NCI-H510A (cell line): Measurements from ENCODE around the gene TGM2.

Source experiments
- DNase-seq: peaks from one replicate; lab custom pipeline; 2025; lab: John Stamatoyannopoulos, UW

Gene TGM2

GRCh38 chr20:38130687-38131587 lies 34.1 kb downstream of the TGM2 start:
- DNase-seq, result no peak

DNA sequence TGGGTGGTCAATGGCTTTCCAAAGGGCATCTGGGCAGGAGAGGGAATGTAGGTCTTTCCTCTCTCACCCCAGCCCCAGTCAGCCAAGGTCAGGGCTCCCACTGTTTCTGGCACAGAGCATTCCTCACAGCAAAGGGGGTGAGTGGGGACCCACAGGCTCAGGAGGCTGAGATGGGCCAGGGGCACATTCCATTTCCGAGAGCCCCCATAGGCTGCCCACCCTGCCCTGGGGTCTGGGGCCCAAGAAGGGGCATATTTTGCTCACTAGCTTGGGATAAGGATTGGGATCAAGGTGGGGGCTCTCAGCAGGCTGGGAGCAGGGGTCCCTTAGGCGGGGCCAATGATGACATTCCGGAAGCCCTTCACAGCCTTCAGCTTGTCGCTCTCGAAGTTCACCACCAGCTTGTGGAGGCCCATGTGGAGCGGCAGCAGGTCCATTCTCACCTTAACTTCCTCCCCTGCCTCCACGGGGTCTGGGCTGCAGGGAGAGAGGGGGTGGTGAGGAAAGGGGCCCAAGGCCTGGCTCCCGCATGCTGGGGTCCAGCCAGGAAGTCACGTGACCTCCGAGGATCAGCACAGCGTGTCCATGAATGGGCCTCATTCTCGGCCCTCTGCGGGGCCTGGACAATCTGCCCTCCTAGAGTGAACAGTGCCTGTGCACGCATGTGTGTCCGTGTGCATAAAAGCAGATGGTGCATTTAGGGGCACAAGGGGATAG lies 35.0 kb downstream of the TGM2 start:
- DNase-seq, result no peak

DNA sequence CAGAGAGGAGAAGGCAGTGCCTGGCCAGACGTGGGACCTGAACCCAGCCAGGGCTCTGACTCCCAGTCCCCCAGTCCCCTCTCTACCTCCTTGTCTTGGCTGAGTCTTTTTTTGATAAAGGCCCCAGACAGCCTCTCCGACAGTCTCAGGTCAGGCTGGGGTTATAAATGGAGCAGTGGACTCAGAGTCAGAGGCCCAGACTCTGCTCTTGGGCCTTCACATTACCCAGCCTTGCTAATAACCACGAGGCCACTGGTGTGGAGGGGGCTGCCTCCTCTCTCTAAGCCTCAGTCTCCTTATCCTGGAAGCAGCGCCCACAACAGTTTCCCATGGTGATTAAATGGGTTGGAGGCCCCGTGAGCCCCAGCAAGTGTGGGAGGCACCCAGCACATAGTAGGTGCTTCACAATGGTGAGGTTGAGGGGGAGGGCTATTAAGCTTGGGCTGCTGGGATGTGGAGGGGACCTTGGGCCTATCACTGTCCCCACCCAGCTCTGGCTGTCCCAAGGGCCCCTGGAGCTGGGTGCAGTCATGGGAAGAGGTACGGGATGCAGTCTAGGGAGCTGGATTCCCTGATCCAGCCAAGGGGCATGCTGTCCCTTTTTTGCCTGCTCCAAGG lies 35.7 kb downstream of the TGM2 start:
- DNase-seq, result no peak

GRCh38 chr20:38128691-38129090 lies 36.4 kb downstream of the TGM2 start:
- no peak for DNase-seq

DNA sequence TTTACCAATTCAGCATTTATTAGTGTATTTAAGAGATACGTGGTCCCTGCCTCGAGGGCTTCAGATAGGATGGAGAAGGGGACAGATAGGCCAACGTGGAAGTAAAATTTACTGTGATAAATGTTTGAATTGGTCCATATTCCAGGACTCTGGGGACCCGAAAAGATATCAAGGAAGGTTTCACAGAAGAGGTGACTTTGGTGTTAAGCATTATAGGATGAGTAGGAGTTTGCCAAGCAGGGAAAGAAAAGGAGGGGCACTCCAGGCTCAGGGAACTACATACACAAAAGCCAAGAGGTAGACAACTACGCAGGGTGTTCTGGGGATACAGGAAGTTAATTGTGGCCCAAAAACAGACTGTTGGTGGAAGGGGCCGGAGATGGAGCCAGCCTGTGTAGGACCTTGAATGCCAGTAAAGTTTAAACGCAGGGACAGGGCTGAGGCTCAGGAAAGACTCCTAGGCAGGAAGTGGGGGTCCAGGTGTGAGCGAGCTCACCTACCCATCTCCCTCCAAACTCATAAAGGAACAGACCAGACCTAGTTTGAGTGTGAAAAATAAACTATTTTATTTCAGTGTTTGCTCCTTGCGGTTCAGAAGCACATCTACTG lies 37.0 kb downstream of the TGM2 start:
- no peak for DNase-seq

DNA sequence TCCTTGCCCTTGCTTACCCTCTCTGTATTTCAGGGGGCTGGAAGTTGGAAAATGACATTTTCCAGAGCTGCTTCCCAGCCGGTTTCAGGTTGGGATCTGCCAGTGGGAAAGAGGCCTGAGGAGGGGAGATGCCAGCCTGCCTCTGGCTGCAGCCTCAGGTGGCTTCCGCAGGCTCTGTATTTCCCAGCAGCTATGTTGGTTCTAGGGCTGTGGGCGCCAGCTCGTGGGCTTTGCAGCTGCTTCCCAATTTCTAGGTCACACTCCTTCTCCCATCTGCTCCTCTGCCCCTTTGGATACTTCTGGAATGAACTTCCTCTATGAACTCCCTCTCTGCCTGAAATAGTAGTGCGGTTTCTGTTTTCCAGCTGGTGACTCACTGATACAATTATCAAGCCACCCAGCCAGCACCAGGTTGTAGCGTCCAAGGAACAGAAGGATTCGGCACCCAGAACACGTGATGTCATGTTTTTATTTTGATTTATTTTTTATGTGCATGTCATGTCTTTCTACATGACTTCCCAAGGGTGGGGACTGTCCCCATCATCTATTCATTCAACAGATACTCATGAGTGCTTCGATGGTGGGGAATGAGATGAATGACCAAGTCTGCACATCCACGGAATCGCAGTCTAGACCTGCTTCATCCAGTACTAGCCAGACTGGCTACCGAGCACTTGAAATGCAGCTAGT lies 38.0 kb downstream of the TGM2 start:
- peak; percentile 24 for DNase-seq

DNA sequence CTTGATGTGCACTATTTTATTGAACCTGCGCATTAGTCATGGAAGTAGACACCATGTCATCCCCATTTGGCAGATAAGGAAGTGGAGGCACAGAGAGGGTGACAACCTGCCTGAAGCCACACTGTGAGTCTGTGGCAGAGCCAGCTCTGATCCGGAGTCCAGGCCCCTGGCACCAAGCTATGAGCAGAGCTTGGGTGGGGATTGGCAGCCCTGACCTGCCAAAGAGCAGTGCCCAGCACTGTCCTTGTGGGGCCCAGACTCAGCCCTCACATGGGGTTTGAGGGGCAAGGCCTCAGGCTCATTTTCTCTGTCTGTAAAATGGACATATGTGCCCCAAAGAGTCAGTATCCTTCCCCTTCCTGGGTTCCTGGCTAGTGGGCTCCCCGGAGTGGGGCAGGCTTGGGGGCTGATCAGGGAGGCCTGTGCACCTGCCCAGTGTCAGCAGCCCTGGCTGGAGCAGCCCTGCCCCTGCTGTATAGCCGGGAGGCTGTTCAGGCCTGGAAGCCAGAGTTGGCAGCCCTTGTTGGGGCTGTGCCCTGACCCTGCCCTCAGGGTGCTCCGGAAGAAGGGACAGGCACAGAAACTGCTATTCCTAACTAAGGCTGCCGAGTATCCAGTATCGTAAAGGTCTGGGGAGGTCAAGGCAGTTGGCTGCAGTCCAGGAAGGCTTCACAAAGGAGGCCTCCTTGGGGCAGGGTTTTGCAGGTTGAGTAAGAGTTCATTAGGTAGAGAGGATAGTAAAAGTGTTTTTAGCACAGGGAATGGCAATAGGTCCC lies 38.7 kb downstream of the TGM2 start:
- DNase-seq, result no peak

- peak; percentile 88 for DNase-seq
Observed at GRCh38 chr20:38125157-38126056, 39.7 kb downstream of the TGM2 start.

- DNase-seq, result no peak
Observed at GRCh38 chr20:38123021-38123587, 42.0 kb downstream of the TGM2 start.

GRCh38 chr20:38121741-38122140 lies 43.3 kb downstream of the TGM2 start:
- DNase-seq, result no peak

GRCh38 chr20:38120625-38120988 lies 44.5 kb downstream of the TGM2 start:
- DNase-seq, result no peak

GRCh38 chr20:38119446-38119845 lies 45.6 kb downstream of the TGM2 start:
- DNase-seq, result no peak

GRCh38 chr20:38117635-38118034 lies 47.4 kb downstream of the TGM2 start:
- no peak for DNase-seq

DNA sequence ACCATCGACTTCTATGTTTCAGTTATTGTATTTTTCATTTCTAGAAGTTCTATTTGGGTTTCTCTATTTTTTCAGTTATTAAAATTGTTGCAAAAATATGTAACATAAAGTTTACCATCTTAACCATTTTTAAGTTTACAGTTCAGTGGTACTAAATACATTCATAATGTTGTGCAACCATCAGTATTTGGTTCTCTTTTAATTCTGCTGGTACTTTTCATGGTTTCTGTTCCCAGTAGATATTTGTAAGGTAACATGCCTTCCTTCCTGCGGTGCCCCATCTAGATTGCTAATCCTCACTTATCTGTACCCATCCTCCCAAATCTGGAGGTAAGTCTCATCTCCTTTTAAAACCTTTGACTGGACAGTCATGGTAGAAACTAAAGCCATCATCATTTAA lies 47.9 kb downstream of the TGM2 start:
- DNase-seq, result no peak

DNA sequence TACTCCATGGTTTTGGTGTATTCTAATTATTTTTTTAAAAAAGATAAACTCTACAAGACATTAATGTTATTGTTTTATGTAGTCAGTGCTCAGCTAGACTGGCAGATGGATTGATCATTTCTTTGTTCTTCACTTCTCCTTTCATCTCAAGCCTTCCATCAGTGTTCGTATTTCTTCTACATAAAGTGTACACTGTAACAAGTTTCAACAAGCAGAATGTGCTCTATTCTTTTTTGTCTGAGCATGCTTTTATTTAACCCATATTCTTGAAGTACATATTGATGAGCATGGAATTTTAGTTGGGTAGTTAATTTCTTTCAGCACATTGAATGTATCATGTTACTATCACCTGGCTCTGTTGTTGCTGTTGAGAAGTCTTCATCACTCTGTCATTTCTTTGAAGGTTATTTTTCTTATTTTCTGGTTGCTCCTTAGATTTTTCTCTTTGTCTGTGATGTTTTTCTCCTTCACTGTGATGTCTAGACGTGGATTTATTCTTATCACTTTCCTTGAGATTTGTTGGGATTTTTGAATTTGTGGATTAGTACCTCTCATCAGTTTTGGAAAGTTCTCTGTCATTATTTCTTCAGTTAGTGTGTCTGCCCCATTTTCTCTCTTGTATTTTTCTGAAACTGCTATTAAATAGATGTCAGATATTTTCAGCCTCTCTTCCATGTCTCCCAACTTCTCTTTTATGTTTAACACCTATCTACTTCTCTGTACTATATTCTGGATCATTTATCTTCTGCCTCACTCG lies 48.5 kb downstream of the TGM2 start:
- no peak for DNase-seq

DNA sequence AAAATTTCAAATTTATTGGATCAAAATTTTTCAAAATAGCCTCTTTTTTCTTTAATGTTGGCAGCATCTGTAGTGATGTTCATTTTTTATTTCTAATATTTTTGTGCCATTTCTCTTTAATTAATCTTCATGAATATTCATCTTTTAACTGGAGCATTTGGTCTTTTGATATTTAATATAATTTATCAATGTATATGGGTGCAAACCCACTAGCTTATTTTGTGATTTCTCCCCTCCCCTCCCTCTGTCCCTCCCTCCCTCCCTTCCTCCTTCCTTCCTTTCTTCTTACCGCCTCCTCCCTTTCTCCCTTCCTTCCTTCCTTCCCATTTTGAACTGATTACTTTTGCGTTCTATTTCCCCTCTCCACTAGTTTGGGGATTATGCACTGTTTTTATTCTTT lies 49.2 kb downstream of the TGM2 start:
- DNase-seq, result no peak

DNA sequence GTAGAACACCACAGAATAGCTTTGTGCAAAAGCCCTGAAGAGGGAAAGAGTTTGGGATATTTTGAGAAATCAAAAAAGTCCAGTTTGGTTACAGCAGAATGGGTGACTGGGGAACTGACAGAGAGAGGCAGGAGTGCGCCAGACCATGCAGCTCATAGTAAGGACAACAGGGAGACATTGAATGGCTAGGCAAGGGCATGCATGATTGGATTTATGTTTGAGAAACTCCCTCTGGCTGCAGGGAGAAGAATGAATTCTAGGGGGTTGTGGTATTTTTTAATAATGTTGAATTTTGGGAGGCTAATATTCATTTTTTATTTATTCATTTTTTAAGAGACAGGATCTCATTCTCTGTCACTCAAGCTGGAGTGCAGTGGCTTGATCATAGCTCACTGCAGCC lies 49.9 kb downstream of the TGM2 start:
- DNase-seq, result no peak

DNA sequence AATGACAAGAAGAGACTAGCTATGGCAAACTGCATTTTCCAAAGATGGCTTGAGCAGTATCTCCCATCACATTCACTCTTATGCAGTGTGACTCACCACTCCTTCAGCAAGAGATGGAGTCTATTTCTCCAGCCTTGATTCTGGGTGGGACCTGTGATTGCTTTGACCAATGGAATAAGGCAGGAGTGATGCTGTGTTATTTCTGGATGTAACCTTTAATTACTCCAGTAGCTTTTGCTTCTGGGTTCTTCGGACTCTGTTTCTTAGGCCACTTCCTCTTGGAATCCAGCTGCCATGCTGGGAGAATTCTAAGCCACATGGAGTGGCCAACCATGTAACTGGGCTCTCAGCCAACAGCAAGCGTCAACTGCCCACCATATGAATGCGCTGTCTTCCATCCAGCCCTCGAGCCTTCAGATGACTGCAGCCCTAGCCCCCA lies 50.7 kb downstream of the TGM2 start:
- DNase-seq, result no peak
